ENCODE measurements around the gene GSTA3.
"Not testable (repeated sequence)": the region's sequence is repeated elsewhere in the genome, so short reads cannot be mapped to it uniquely, and the experiment has no call there.

Gene GSTA3

GRCh38 chr6:52909531-52909930 lies at the start of gene GSTA3:
Gene GSTA3, minus strand, starts transcription at chr6:52909698. Its CDS starts 3,864 bp downstream, at chr6:52905834.
- DNase-seq (ENCODE audit: low read depth, low spot score) = no peak

- DNase-seq (ENCODE audit: low read depth, low spot score) = no peak
These were observed 49.2 kb upstream of the GSTA3 start for GRCh38 chr6:52958546-52959255.

GRCh38 chr6:52955871-52956270 lies 46.4 kb upstream of the GSTA3 start:
- DNase-seq (ENCODE audit: low read depth, low spot score) = no peak

- no peak for DNase-seq (ENCODE audit: low read depth, low spot score)
These were observed 44.7 kb upstream of the GSTA3 start for GRCh38 chr6:52953911-52954839.

GRCh38 chr6:52946306-52946705 lies 36.8 kb upstream of the GSTA3 start:
- no peak for DNase-seq (ENCODE audit: low read depth, low spot score)

GRCh38 chr6:52942821-52943220 lies 33.3 kb upstream of the GSTA3 start:
- not testable (repeated sequence) for DNase-seq (ENCODE audit: low read depth, low spot score)

- DNase-seq (ENCODE audit: low read depth, low spot score) = no peak
These were observed 32.7 kb upstream of the GSTA3 start for GRCh38 chr6:52942221-52942620.

GRCh38 chr6:52937908-52938307 lies 28.4 kb upstream of the GSTA3 start:
- no peak for DNase-seq (ENCODE audit: low read depth, low spot score)

- DNase-seq (ENCODE audit: low read depth, low spot score) = no peak
These were observed 24.3 kb upstream of the GSTA3 start for GRCh38 chr6:52933778-52934177.

- no peak for DNase-seq (ENCODE audit: low read depth, low spot score)
These were observed 21.9 kb upstream of the GSTA3 start for GRCh38 chr6:52931351-52931750.

- DNase-seq (ENCODE audit: low read depth, low spot score) = no peak
These were observed 20.0 kb upstream of the GSTA3 start for GRCh38 chr6:52929321-52930164.

- DNase-seq (ENCODE audit: low read depth, low spot score) = no peak
These were observed 18.0 kb upstream of the GSTA3 start for GRCh38 chr6:52927451-52927850.

- DNase-seq (ENCODE audit: low read depth, low spot score) = no peak
These were observed 16.7 kb upstream of the GSTA3 start for GRCh38 chr6:52925919-52926792.

- DNase-seq (ENCODE audit: low read depth, low spot score) = no peak
These were observed 15.5 kb upstream of the GSTA3 start for GRCh38 chr6:52925042-52925441.

- not testable (repeated sequence) for DNase-seq (ENCODE audit: low read depth, low spot score)
These were observed 14.2 kb upstream of the GSTA3 start for GRCh38 chr6:52923689-52924088.

- DNase-seq (ENCODE audit: low read depth, low spot score) = no peak
These were observed 12.7 kb upstream of the GSTA3 start for GRCh38 chr6:52922161-52922560.

GRCh38 chr6:52921743-52922142 lies 12.2 kb upstream of the GSTA3 start:
- DNase-seq (ENCODE audit: low read depth, low spot score) = no peak

GRCh38 chr6:52919511-52919910 lies 10.0 kb upstream of the GSTA3 start:
- not testable (repeated sequence) for DNase-seq (ENCODE audit: low read depth, low spot score)

GRCh38 chr6:52918771-52919170 lies 9.3 kb upstream of the GSTA3 start:
- not testable (repeated sequence) for DNase-seq (ENCODE audit: low read depth, low spot score)

- DNase-seq (ENCODE audit: low read depth, low spot score) = not testable (repeated sequence)
These were observed 8.7 kb upstream of the GSTA3 start for GRCh38 chr6:52918027-52918686.
